ENCODE measurements around the gene SPAG16.

Gene SPAG16

GRCh38 chr2:213862407-213863076 is 578.3 kb downstream of the SPAG16 start:
- no peak for DNase-seq (ENCODE audit: low read depth)
- no peak overlapping the region for H3K4me3 ChIP-seq (ENCODE audit: low read depth, low read length)
- TF ChIP-seq POLR2A (IDR thresholded peaks at IDR 0.05; ENCODE audit: extremely low read depth, insufficient read length) (no peak), MAX (IDR thresholded peaks at IDR 0.05; ENCODE audit: low read depth, low read length) (no peak), MYC (IDR thresholded peaks at IDR 0.05; ENCODE audit: low read depth, low read length) (no peak)
- TF ChIP-seq, protein P1, sequence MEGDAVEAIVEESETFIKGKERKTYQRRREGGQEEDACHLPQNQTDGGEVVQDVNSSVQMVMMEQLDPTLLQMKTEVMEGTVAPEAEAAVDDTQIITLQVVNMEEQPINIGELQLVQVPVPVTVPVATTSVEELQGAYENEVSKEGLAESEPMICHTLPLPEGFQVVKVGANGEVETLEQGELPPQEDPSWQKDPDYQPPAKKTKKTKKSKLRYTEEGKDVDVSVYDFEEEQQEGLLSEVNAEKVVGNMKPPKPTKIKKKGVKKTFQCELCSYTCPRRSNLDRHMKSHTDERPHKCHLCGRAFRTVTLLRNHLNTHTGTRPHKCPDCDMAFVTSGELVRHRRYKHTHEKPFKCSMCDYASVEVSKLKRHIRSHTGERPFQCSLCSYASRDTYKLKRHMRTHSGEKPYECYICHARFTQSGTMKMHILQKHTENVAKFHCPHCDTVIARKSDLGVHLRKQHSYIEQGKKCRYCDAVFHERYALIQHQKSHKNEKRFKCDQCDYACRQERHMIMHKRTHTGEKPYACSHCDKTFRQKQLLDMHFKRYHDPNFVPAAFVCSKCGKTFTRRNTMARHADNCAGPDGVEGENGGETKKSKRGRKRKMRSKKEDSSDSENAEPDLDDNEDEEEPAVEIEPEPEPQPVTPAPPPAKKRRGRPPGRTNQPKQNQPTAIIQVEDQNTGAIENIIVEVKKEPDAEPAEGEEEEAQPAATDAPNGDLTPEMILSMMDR (IDR thresholded peaks at IDR 0.05; ENCODE audit: low read depth, low read length), result no peak

DNA sequence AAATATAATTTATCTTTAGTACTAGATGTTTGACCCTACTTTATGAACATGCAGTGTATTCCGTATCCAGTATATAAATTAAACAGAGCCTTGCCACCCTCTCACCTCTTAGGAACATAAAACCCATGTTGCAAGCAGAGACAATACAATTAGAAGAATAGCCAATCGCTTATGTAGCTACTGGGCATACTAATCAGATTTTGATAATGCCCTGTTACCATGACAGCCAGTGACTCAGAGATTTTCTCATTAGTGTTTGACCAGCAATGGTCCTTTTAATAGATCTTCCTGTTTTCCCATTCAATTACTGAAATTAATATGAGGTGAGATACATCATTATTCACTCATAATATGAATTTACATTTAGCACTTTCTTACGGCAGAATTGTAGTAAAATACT is 579.3 kb downstream of the SPAG16 start:
- H3K4me3 ChIP-seq (ENCODE audit: low read depth, low read length), result no peak overlapping the region
- no peak for DNase-seq (ENCODE audit: low read depth)

GRCh38 chr2:213868526-213868925 is 584.3 kb downstream of the SPAG16 start:
- H3K4me3 ChIP-seq (ENCODE audit: low read depth, low read length), result no peak overlapping the region
- TF ChIP-seq POLR2A (IDR thresholded peaks at IDR 0.05; ENCODE audit: extremely low read depth, insufficient read length) (no peak), MAX (IDR thresholded peaks at IDR 0.05; ENCODE audit: low read depth, low read length) (no peak), MYC (IDR thresholded peaks at IDR 0.05; ENCODE audit: low read depth, low read length) (no peak)
- TF ChIP-seq, protein P1 (IDR thresholded peaks at IDR 0.05; ENCODE audit: low read depth, low read length), result no peak
- DNase-seq (ENCODE audit: low read depth), result no peak

More for the DNA sequence above, 579.3 kb downstream of the SPAG16 start:
- TF ChIP-seq MAX (IDR thresholded peaks at IDR 0.05; ENCODE audit: low read depth, low read length) (no peak), MYC (IDR thresholded peaks at IDR 0.05; ENCODE audit: low read depth, low read length) (no peak), POLR2A (IDR thresholded peaks at IDR 0.05; ENCODE audit: extremely low read depth, insufficient read length) (no peak)
- TF ChIP-seq, protein P1 (IDR thresholded peaks at IDR 0.05; ENCODE audit: low read depth, low read length), result no peak

- no peak for DNase-seq (ENCODE audit: low read depth)
- TF ChIP-seq, protein P1 (IDR thresholded peaks at IDR 0.05; ENCODE audit: low read depth, low read length), result no peak
- TF ChIP-seq MYC (IDR thresholded peaks at IDR 0.05; ENCODE audit: low read depth, low read length), result no peak
- no peak for TF ChIP-seq POLR2A (IDR thresholded peaks at IDR 0.05; ENCODE audit: extremely low read depth, insufficient read length)
- no peak for TF ChIP-seq MAX (IDR thresholded peaks at IDR 0.05; ENCODE audit: low read depth, low read length)
- H3K4me3 ChIP-seq (ENCODE audit: low read depth, low read length), result no peak overlapping the region
Measured at GRCh38 chr2:213885485-213885884, 601.2 kb downstream of the SPAG16 start.

DNA sequence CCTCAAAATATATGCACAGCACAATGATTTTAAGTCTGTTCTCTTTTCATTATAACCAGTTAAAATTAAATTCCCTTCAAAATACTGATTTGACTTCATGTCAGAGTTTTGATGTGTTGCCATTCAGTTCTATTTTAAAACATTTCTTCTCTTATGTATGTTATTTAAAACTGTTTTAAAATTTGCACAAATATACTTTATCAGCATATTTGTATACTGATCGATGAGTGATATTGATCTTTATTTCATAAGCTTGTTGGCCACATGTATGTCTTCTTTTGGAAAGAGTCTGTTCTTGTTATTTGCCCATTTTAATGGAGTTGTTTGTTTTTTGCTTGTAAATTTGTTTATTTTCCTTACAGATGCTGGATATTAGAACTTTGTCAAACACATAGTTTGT is 630.2 kb downstream of the SPAG16 start:
- no peak overlapping the region for H3K4me3 ChIP-seq (ENCODE audit: low read depth, low read length)
- TF ChIP-seq MYC (IDR thresholded peaks at IDR 0.05; ENCODE audit: low read depth, low read length) (no peak), MAX (IDR thresholded peaks at IDR 0.05; ENCODE audit: low read depth, low read length) (no peak), POLR2A (IDR thresholded peaks at IDR 0.05; ENCODE audit: extremely low read depth, insufficient read length) (no peak)
- TF ChIP-seq, protein P1 (IDR thresholded peaks at IDR 0.05; ENCODE audit: low read depth, low read length), result no peak
- no peak for DNase-seq (ENCODE audit: low read depth)

Data from NB4 (cell line).